AG04449 (cell line): Measurements from ENCODE around the gene ATP8B4.

Source experiments
- CTCF ChIA-PET: fragments of 350-600 bp; formaldehyde crosslinking; extraction: SDS; loops from one replicate; lab custom pipeline; 2021; ENCODE audit warnings: antibody characterized with exemption; lab: Yijun Ruan, JAX
- POLR2A ChIA-PET: fragments of 400-600, 350-600 bp; formaldehyde crosslinking; extraction: SDS; loops from one replicate; lab custom pipeline; 2020; ENCODE audit warnings: antibody characterized with exemption, inconsistent platforms; lab: Yijun Ruan, JAX
- DNase-seq: peaks from one replicate; pipeline ENCODE4 v3.0.0-alpha.2; 2010; ENCODE audit warnings: low read depth, low spot score
- H3K4me3 ChIP-seq: 2 replicates; pipeline ENCODE4 v1.5.1; 2011; ENCODE audit warnings: low read depth, mild to moderate bottlenecking, control low read depth, low read length
- TF ChIP-seq, protein P1 (sequence below): IDR thresholded peaks from one replicate; pipeline ENCODE4 v1.5.1; 2011; ENCODE audit warnings: mild to moderate bottlenecking, moderate library complexity, low read length, control low read depth, inconsistent platforms; ENCODE audit not compliant: insufficient read depth; ENCODE audit errors: missing control alignments

Gene ATP8B4

DNA sequence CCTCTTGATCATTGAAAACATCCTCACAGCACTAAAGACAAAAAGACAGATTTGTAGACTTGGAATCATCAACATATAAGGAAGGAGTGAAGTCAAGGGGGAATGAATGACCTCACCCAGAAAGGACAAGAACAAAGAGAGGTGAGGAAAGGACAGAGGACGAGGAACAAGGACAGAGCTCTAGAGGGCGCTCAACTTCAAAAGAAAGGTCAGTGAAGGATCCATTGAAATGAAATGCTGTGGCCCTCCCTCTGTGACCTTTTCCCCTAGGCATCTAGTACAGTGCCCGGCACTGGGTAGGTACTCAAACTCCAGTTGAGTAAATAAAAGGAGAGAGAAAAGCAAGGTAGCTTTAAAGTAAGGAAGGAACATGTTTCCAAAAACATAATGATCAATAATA is 2.6 kb downstream of the ATP8B4 start:
- DNase-seq = no peak
- POLR2A ChIA-PET = no interaction called here
- CTCF ChIA-PET = interaction anchor here (1.1 to 1.7 kb wide), 3 partner anchors 10 to 21 kb away, joined by 3 to 6 read pairs (median 5); no protein-coding TSS in a partner anchor
- no peak overlapping the region for H3K4me3 ChIP-seq
- TF ChIP-seq, protein P1, sequence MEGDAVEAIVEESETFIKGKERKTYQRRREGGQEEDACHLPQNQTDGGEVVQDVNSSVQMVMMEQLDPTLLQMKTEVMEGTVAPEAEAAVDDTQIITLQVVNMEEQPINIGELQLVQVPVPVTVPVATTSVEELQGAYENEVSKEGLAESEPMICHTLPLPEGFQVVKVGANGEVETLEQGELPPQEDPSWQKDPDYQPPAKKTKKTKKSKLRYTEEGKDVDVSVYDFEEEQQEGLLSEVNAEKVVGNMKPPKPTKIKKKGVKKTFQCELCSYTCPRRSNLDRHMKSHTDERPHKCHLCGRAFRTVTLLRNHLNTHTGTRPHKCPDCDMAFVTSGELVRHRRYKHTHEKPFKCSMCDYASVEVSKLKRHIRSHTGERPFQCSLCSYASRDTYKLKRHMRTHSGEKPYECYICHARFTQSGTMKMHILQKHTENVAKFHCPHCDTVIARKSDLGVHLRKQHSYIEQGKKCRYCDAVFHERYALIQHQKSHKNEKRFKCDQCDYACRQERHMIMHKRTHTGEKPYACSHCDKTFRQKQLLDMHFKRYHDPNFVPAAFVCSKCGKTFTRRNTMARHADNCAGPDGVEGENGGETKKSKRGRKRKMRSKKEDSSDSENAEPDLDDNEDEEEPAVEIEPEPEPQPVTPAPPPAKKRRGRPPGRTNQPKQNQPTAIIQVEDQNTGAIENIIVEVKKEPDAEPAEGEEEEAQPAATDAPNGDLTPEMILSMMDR = peak; percentile 15

DNA sequence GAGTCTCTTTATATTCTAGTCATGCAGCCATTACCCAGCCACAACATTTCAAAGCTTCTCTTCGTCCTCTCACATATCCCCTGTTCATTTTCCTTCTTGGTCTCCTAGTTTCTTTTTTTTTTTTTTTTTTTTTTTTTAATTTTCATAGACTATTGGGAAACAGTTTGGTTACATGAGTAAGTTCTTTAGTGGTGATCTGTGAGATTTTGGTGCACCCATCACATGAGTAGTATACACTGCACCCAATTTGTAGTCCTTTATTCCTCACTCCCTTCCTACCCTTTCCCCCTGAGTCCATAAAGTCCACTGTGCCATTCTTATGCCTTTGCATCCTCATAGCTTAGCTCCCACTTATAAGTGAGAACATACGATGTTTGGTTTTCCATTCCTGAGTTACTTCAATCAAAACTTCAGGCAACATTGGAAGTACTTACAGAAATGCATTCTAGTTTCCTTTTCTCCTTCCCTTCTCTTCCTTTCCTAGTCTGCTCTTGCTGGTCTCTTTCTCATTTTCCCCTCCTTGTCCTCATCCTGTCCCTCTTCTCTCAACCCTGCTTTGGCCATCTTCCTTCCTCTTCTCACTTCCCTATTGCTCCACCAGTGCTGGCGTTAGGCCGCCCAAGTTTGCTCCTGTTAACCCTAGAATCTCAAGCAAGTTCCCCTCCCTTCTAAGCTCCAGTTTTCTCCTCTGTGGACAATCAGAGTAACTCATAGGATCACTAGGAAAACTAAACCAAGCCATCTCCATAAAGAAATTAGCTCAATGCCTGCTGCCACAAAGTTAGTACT is 4.8 kb downstream of the ATP8B4 start:
- CTCF ChIA-PET = interaction anchor here (1.4 kb wide), 1 partner anchor 31 kb away, joined by 3 read pairs; no protein-coding TSS in a partner anchor
- TF ChIP-seq, protein P1 = no peak
- no peak overlapping the region for H3K4me3 ChIP-seq
- POLR2A ChIA-PET = no interaction called here
- DNase-seq = no peak

DNA sequence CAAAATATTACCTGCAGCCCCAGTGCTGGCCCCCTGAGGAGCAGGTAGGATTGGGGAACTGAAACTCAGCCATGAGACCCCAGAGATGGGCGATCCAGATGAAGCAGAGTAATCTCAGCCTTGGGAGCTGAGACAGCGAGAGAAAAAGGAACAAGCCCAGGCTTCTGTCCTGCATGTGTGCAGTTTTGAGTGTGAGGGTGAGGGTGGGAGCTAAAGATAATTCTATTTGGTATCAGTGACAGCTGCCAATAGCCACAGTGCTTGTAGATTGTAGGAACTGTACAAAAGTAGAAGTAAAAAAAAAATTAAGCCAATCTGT is 5.9 kb downstream of the ATP8B4 start:
- ChIA-PET POLR2A (no interaction called here), CTCF (no interaction called here)
- TF ChIP-seq, protein P1 = no peak
- DNase-seq = no peak
- no peak overlapping the region for H3K4me3 ChIP-seq

DNA sequence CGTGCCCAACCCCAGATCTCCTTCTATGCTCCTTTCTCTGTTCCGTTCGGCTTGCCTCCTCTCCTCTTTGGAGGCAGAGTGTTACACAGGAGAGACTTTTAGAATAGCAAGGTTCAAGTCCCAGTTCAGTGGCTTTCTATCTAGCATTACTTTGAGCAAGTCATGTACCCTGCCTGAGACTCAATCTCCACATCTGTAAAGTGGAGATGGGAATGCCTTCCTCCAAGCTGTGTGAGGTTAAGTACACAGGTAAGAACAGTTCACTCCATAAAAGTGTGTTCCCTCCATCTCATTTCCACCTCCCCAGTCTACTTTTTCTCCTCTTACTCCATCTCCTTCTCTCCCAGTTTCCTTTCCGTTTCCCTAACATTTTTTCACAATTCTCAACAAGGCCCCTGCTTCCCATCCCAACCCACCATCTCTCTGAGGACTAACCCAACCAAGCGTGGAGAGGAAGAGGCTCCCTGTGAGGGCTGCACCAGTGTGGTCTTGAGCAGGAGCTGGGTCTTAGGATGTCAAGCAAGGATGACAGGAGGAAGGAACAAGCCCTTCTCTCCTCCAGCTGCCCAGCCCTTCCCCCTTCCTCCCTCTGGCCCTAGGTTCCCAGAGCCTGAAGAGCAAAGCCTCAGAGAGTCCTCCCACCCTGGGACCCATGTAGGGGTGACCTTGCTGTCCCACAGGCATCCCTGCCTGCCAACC is 6.4 kb downstream of the ATP8B4 start:
- ChIA-PET CTCF (interaction anchor here (1.6 kb wide), 1 partner anchor 59 kb away, joined by 3 read pairs; no protein-coding TSS in a partner anchor), POLR2A (no interaction called here)
- no peak overlapping the region for H3K4me3 ChIP-seq
- TF ChIP-seq, protein P1 = no peak
- DNase-seq = no peak

DNA sequence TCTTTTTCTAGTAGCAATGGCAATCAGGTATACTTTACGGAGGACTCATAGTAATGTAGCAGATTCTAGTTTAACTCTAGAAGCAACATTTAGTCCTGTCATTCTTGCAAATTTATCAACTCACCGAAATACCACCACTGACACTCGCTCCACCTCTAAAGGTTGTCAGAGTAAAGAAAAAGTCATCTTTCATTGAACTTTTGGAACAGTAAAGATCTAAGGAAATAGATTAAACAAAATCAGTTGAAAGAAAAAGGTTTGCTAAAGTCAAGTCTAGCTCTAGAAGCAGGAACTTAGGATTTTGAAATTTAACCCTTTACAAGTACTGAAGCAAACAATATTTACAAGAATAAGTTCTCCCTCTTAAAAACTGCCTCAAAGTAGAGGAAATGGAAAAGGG is 8.7 kb downstream of the ATP8B4 start:
- TF ChIP-seq, protein P1 = no peak
- CTCF ChIA-PET = no interaction called here
- no peak overlapping the region for H3K4me3 ChIP-seq
- DNase-seq = no peak
- POLR2A ChIA-PET = no interaction called here
